GM23248 (cell line): ENCODE data around the gene CFAP100.

Source experiments
- EZH2 ChIP-seq: fragments of 200-600 bp; sonication (generic); IDR thresholded peaks from 2 replicates; pipeline ENCODE4 v1.6.1; 2018; ENCODE audit warnings: antibody characterized with exemption, mild to moderate bottlenecking; ENCODE audit not compliant: insufficient read depth, poor library complexity, severe bottlenecking
- EZH2phosphoT487 ChIP-seq: fragments of 200-600 bp; sonication (generic); IDR thresholded peaks from 2 replicates; pipeline ENCODE4 v1.6.1; 2018; ENCODE audit warnings: antibody characterized with exemption, moderate library complexity, mild to moderate bottlenecking, low read depth; ENCODE audit not compliant: insufficient read depth

DNA sequence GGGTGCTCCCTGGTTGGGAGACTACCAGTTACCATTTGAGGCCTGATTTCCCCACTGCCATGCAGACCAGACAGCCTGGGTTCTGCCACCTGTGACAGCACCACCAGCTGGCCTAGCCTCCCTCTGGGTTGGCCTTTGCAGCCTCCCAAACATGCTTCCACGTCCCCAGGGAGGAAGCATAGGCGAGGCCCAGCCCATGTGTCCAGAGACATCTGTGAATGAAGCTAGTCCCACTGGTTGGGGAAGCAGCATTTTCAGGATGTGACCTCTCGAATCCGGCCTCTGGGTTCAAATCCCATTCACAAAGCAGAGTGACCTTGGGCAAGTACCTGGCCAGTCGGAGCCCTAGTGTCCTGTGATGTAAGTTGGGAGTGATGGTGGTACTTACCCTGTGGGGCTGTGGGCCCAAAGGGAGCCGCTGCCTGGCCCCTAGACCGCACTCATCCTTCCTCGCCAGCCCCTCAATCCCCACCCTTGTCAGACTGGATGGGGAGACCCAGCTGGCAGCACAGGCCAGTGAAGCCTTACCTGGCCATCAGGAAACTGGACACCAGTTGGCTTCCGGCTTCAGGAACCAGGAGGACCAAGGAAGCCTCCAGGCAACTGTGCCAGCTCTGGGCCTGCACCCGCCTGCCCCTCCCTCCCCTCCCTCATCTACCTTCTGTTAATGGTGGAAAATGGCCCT, 43.5 kb upstream of the CFAP100 start:
- TF ChIP-seq EZH2 (no peak), EZH2phosphoT487 (no peak)
